ENCODE measurements around the gene ULK2. TPM values are rescaled to one million over a fixed set of nuclear protein-coding genes. Genes with fewer than 3 reads are reported as not detected.

The ULK2 gene
- total RNA-seq, 1 experiment from 2014 or later, result 5.1 TPM

- Mint-ChIP-seq H3K27ac (no peak overlapping the region), H3K4me1 (peaks cover 22% of the 10 kb centered on the region), H3K9me3 (no peaks in the 10 kb centered on the region), H3K36me3 (no peaks in the 10 kb centered on the region), H3K27me3 (ENCODE audit: low read depth) (peaks cover 13% of the 10 kb centered on the region; the same call in 1 of the 2 replicates), H3K4me3 (peak overlapping the region; percentile 54)
- POLR2A ChIA-PET, result interaction anchor here (0.6 to 1.8 kb wide), 6 partner anchors 17 to 382 kb away, joined by 3 to 6 read pairs (median 3); partner anchors contain the start of gene ALDH3A2
- CTCF ChIA-PET, result interaction anchor here (0.5 to 5.7 kb wide), 55 partner anchors 8 to 892 kb away, joined by 3 to 91 read pairs (median 5); partner anchors contain the start of genes ALDH3A2, B9D1, MAPK7 and SLC47A1
- peak; percentile 99 for DNase-seq (ENCODE audit: low spot score)
- ATAC-seq, result peak; percentile 92
- TF ChIP-seq OVOL2 (CRISPR knock-in tag; IDR thresholded peaks at IDR 0.05; ENCODE audit: borderline replicate concordance) (no peak), KAT7 (CRISPR knock-in tag; IDR thresholded peaks at IDR 0.05; ENCODE audit: borderline replicate concordance) (0 out of 2 replicates have a peak, but pooled peaks have one; percentile 87), ZBTB21 (CRISPR knock-in tag; IDR thresholded peaks at IDR 0.05; ENCODE audit: borderline replicate concordance) (peak; percentile 73; the same call in 1 of the 2 replicates), GRHL2 (CRISPR knock-in tag; IDR thresholded peaks at IDR 0.05; ENCODE audit: insufficient replicate concordance, severe bottlenecking) (no peak), IRF2 (CRISPR knock-in tag; IDR thresholded peaks at IDR 0.05; ENCODE audit: borderline replicate concordance, low read depth) (no peak), PRDM15 (CRISPR knock-in tag; IDR thresholded peaks at IDR 0.05) (peak; percentile 51; the same call in 1 of the 2 replicates), STAT6 (CRISPR knock-in tag; conservative IDR thresholded peaks at IDR 0.05; ENCODE audit: low read depth) (no peak), TEAD4 (CRISPR knock-in tag; IDR thresholded peaks at IDR 0.05) (no peak), ELF4 (CRISPR knock-in tag; IDR thresholded peaks at IDR 0.05; ENCODE audit: low read depth) (0 out of 2 replicates have a peak, but pooled peaks have one; percentile 61), GABPB1 (CRISPR knock-in tag; IDR thresholded peaks at IDR 0.05) (no peak), ARID4B (CRISPR knock-in tag; IDR thresholded peaks at IDR 0.05; ENCODE audit: borderline replicate concordance) (peak; percentile 85), IRF1 (CRISPR knock-in tag; IDR thresholded peaks at IDR 0.05) (peak; percentile 70; the same call in 1 of the 2 replicates), ZNF317 (CRISPR knock-in tag; IDR thresholded peaks at IDR 0.05; ENCODE audit: borderline replicate concordance, low read depth) (peak; percentile 60; the same call in 1 of the 2 replicates), FOXP4 (CRISPR knock-in tag; IDR thresholded peaks at IDR 0.05) (peak; percentile 86; the same call in 1 of the 2 replicates), FOXP1 (CRISPR knock-in tag; IDR thresholded peaks at IDR 0.05; ENCODE audit: borderline replicate concordance) (peak; percentile 94), ZNF512 (CRISPR knock-in tag; IDR thresholded peaks at IDR 0.05; ENCODE audit: borderline replicate concordance) (no peak), ESRRA (CRISPR knock-in tag; IDR thresholded peaks at IDR 0.05; ENCODE audit: borderline replicate concordance) (peak; percentile 91; the same call in 1 of the 2 replicates), NR3C1 (CRISPR knock-in tag; conservative IDR thresholded peaks at IDR 0.05; ENCODE audit: low read depth) (no peak), SMAD4 (CRISPR knock-in tag; IDR thresholded peaks at IDR 0.05) (peak; percentile 21; the same call in 1 of the 2 replicates)
Measured at GRCh38 chr17:19744922-19745757, 122.6 kb downstream of the ULK2 start.
